ENCODE measurements around the gene CNKSR1.
A peak's percentile ranks its signal among the peaks of the same experiment; 100 is the strongest.

Gene CNKSR1

DNA sequence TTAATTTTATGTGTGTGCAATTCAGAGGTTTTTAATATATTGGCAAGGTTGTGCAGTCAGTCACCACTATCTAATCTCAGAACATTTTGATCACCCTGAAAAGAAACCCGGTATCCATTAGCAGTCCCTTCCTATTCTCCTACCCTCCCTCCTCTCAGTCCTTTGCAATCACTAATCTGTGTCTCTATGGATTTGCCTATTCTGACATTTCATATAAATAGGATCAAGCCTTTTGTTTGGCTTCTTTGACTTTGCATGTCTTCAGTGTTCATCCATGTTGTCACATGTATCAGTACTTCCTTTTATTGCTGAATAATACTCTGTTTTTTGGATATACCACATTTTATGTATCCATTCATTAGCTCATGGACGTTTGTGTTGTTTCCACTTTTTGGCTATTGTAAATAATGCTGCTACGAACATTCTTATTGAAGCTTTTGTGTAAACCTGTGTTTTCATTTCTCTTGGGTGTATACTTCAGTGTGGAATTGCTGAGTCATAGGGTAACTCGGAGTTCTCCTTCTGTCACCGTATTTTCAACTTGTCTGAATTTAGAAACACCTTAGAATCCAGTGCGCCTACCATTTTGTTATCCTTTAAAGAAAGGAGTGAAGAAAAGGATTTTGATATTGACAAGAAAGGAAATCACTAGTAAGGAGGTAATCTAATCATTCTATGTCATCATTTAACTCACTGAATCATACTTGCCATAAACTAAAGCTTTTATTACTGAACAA lies 60.1 kb downstream of the CNKSR1 start:
- Histone ChIP-seq H3K4me3 (ENCODE audit: low read depth, low read length) (no peak overlapping the region), H3K4me1 (ENCODE audit: control insufficient read depth, insufficient read depth, low read length) (no peaks in the 10 kb centered on the region), H3K27ac (ENCODE audit: extremely low read depth, low read depth, low read length) (no peak overlapping the region), H3K36me3 (ENCODE audit: control insufficient read depth in 2 of 2, insufficient read depth in 1 of 2, low read length in 2 of 2) (peaks cover 8 to 10% of the 10 kb centered on the region in 2 experiments; a peak in 2 of 3 replicates), H3K9me3 (ENCODE audit: control insufficient read depth, insufficient read depth, low read depth, low read length) (no peaks in the 10 kb centered on the region)
- TF ChIP-seq, protein P1, sequence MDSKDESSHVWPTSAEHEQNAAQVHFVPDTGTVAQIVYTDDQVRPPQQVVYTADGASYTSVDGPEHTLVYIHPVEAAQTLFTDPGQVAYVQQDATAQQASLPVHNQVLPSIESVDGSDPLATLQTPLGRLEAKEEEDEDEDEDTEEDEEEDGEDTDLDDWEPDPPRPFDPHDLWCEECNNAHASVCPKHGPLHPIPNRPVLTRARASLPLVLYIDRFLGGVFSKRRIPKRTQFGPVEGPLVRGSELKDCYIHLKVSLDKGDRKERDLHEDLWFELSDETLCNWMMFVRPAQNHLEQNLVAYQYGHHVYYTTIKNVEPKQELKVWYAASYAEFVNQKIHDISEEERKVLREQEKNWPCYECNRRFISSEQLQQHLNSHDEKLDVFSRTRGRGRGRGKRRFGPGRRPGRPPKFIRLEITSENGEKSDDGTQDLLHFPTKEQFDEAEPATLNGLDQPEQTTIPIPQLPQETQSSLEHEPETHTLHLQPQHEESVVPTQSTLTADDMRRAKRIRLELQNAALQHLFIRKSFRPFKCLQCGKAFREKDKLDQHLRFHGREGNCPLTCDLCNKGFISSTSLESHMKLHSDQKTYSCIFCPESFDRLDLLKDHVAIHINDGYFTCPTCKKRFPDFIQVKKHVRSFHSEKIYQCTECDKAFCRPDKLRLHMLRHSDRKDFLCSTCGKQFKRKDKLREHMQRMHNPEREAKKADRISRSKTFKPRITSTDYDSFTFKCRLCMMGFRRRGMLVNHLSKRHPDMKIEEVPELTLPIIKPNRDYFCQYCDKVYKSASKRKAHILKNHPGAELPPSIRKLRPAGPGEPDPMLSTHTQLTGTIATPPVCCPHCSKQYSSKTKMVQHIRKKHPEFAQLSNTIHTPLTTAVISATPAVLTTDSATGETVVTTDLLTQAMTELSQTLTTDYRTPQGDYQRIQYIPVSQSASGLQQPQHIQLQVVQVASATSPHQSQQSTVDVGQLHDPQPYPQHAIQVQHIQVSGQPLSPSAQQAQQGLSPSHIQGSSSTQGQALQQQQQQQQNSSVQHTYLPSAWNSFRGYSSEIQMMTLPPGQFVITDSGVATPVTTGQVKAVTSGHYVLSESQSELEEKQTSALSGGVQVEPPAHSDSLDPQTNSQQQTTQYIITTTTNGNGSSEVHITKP (tag by site-specific recombination; IDR thresholded peaks at IDR 0.05) = peak; percentile 38; the same call in 1 of the 2 replicates
- TF ChIP-seq FEZF1 (tag by site-specific recombination; IDR thresholded peaks at IDR 0.05) = no peak
- TF ChIP-seq, protein P2, sequence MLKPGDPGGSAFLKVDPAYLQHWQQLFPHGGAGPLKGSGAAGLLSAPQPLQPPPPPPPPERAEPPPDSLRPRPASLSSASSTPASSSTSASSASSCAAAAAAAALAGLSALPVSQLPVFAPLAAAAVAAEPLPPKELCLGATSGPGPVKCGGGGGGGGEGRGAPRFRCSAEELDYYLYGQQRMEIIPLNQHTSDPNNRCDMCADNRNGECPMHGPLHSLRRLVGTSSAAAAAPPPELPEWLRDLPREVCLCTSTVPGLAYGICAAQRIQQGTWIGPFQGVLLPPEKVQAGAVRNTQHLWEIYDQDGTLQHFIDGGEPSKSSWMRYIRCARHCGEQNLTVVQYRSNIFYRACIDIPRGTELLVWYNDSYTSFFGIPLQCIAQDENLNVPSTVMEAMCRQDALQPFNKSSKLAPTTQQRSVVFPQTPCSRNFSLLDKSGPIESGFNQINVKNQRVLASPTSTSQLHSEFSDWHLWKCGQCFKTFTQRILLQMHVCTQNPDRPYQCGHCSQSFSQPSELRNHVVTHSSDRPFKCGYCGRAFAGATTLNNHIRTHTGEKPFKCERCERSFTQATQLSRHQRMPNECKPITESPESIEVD (tag by site-specific recombination; IDR thresholded peaks at IDR 0.05) = no peak
- no peak for TF ChIP-seq KLF8 (tag by site-specific recombination; IDR thresholded peaks at IDR 0.05)
- TF ChIP-seq ZNF549 (tag by site-specific recombination; IDR thresholded peaks at IDR 0.05) = no peak
- no peak for TF ChIP-seq ZNF140 (tag by site-specific recombination; IDR thresholded peaks at IDR 0.05)
- no peak for TF ChIP-seq BCL11A (tag by site-specific recombination; IDR thresholded peaks at IDR 0.05; ENCODE audit: low read depth)
- TF ChIP-seq, protein P3, sequence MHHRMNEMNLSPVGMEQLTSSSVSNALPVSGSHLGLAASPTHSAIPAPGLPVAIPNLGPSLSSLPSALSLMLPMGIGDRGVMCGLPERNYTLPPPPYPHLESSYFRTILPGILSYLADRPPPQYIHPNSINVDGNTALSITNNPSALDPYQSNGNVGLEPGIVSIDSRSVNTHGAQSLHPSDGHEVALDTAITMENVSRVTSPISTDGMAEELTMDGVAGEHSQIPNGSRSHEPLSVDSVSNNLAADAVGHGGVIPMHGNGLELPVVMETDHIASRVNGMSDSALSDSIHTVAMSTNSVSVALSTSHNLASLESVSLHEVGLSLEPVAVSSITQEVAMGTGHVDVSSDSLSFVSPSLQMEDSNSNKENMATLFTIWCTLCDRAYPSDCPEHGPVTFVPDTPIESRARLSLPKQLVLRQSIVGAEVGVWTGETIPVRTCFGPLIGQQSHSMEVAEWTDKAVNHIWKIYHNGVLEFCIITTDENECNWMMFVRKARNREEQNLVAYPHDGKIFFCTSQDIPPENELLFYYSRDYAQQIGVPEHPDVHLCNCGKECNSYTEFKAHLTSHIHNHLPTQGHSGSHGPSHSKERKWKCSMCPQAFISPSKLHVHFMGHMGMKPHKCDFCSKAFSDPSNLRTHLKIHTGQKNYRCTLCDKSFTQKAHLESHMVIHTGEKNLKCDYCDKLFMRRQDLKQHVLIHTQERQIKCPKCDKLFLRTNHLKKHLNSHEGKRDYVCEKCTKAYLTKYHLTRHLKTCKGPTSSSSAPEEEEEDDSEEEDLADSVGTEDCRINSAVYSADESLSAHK (tag by site-specific recombination; IDR thresholded peaks at IDR 0.05) = no peak
- TF ChIP-seq ZNF433 (tag by site-specific recombination; IDR thresholded peaks at IDR 0.05; ENCODE audit: low read depth) = no peak
- no peak for TF ChIP-seq OVOL3 (tag by site-specific recombination; IDR thresholded peaks at IDR 0.05)
- no peak for TF ChIP-seq ZFHX2 (tag by site-specific recombination; conservative IDR thresholded peaks at IDR 0.05)
- TF ChIP-seq ZNF664 (tag by site-specific recombination; IDR thresholded peaks at IDR 0.05) = no peak
- peak; percentile 47 for TF ChIP-seq ZNF146 (tag by site-specific recombination; IDR thresholded peaks at IDR 0.05)
- no peak for TF ChIP-seq ZNF426 (tag by site-specific recombination; IDR thresholded peaks at IDR 0.05)
- TF ChIP-seq ZNF23 (tag by site-specific recombination; IDR thresholded peaks at IDR 0.05; ENCODE audit: borderline replicate concordance) = no peak
- 0 out of 2 replicates have a peak, but pooled peaks have one; percentile 29 for TF ChIP-seq TRIM28 (IDR thresholded peaks at IDR 0.05; ENCODE audit: borderline replicate concordance, low read length)
- TF ChIP-seq, protein P4, sequence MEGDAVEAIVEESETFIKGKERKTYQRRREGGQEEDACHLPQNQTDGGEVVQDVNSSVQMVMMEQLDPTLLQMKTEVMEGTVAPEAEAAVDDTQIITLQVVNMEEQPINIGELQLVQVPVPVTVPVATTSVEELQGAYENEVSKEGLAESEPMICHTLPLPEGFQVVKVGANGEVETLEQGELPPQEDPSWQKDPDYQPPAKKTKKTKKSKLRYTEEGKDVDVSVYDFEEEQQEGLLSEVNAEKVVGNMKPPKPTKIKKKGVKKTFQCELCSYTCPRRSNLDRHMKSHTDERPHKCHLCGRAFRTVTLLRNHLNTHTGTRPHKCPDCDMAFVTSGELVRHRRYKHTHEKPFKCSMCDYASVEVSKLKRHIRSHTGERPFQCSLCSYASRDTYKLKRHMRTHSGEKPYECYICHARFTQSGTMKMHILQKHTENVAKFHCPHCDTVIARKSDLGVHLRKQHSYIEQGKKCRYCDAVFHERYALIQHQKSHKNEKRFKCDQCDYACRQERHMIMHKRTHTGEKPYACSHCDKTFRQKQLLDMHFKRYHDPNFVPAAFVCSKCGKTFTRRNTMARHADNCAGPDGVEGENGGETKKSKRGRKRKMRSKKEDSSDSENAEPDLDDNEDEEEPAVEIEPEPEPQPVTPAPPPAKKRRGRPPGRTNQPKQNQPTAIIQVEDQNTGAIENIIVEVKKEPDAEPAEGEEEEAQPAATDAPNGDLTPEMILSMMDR (tag by site-specific recombination; IDR thresholded peaks at IDR 0.05) = no peak
- 0 out of 2 replicates have a peak, but pooled peaks have one; percentile 15 for TF ChIP-seq ZNF366 (tag by site-specific recombination; conservative IDR thresholded peaks at IDR 0.05)
- no peak for TF ChIP-seq MZF1 (tag by site-specific recombination; IDR thresholded peaks at IDR 0.05; ENCODE audit: borderline replicate concordance)
- peak; percentile 84 for TF ChIP-seq ZBTB17 (tag by site-specific recombination; IDR thresholded peaks at IDR 0.05)
- no peak for TF ChIP-seq ZNF585B (tag by site-specific recombination; IDR thresholded peaks at IDR 0.05)
- TF ChIP-seq ZNF10 (tag by site-specific recombination; IDR thresholded peaks at IDR 0.05) = no peak
- no peak for TF ChIP-seq KLF10 (tag by site-specific recombination; IDR thresholded peaks at IDR 0.05)
- TF ChIP-seq, protein P5, sequence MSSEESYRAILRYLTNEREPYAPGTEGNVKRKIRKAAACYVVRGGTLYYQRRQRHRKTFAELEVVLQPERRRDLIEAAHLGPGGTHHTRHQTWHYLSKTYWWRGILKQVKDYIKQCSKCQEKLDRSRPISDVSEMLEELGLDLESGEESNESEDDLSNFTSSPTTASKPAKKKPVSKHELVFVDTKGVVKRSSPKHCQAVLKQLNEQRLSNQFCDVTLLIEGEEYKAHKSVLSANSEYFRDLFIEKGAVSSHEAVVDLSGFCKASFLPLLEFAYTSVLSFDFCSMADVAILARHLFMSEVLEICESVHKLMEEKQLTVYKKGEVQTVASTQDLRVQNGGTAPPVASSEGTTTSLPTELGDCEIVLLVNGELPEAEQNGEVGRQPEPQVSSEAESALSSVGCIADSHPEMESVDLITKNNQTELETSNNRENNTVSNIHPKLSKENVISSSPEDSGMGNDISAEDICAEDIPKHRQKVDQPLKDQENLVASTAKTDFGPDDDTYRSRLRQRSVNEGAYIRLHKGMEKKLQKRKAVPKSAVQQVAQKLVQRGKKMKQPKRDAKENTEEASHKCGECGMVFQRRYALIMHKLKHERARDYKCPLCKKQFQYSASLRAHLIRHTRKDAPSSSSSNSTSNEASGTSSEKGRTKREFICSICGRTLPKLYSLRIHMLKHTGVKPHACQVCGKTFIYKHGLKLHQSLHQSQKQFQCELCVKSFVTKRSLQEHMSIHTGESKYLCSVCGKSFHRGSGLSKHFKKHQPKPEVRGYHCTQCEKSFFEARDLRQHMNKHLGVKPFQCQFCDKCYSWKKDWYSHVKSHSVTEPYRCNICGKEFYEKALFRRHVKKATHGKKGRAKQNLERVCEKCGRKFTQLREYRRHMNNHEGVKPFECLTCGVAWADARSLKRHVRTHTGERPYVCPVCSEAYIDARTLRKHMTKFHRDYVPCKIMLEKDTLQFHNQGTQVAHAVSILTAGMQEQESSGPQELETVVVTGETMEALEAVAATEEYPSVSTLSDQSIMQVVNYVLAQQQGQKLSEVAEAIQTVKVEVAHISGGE (tag by site-specific recombination; conservative IDR thresholded peaks at IDR 0.05; ENCODE audit: low read depth) = no peak
- ChIA-PET POLR2A (no interaction called here), CTCF (interaction anchor here (0.6 to 2.1 kb wide), 6 partner anchors 10 to 658 kb away, joined by 3 to 7 read pairs (median 4); partner anchors contain the start of gene CATSPER4)

All from HEK293 (cell line).